Measurements from ENCODE around the gene IDH2.

DNA sequence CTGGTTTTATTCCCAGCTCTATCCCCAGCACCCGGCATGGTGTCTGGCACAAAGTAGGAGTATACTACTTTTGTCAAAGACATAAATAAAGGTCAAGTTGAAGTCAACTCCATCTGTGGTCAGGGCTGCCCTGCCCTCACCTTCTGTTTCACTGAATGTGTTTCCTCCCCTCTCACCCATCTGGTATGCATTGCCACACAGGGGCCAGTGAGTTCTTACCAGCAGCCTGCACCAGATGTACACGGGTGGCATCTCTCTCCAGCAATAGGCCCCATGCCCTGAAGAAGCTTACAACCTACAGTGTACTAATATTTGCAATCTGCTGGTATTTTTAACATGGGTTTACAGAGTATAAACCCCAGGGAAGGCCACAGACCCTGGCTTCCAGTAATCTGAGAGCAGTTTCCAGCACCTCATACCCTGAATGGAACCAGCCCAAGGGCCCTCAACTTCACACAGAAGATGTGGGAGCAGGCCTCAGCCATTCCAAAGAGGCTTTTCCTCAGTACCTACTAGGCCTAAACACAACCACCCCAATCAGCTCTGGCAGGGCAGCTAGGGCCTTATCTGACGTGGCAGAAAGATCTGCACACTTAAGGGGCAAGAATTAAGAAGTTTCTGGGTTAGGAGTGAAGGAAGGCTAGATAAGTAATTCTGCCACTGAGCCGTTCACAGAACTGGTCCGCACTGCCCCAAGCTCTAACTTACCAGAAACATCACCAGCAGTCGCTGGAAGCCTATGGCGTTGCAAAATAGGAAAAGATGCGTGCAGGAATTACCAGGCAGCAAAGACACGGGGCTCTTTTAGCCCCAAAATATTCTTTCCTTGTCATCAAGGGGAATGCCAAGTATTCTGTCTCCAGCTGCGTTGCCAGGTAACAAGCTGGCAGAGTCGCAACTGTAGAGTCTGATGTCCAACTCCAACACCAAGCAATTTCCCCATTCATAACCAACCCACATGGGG lies 2.1 kb downstream of the IDH2 start:
- TF ChIP-seq, protein P1, sequence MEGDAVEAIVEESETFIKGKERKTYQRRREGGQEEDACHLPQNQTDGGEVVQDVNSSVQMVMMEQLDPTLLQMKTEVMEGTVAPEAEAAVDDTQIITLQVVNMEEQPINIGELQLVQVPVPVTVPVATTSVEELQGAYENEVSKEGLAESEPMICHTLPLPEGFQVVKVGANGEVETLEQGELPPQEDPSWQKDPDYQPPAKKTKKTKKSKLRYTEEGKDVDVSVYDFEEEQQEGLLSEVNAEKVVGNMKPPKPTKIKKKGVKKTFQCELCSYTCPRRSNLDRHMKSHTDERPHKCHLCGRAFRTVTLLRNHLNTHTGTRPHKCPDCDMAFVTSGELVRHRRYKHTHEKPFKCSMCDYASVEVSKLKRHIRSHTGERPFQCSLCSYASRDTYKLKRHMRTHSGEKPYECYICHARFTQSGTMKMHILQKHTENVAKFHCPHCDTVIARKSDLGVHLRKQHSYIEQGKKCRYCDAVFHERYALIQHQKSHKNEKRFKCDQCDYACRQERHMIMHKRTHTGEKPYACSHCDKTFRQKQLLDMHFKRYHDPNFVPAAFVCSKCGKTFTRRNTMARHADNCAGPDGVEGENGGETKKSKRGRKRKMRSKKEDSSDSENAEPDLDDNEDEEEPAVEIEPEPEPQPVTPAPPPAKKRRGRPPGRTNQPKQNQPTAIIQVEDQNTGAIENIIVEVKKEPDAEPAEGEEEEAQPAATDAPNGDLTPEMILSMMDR (IDR thresholded peaks at IDR 0.05): no peak
- TF ChIP-seq POLR2A (IDR thresholded peaks at IDR 0.05): no peak
